GM18502 (cell line): ENCODE results near the gene PLD1.
A peak's percentile ranks its signal among the peaks of the same experiment; 100 is the strongest.
"Not testable (repeated sequence)": the region's sequence is repeated elsewhere in the genome, so short reads cannot be mapped to it uniquely, and the experiment has no call there.

Experiments
- ATAC-seq: cut with Tn5 transposase; IDR thresholded peaks from one replicate; pipeline ENCODE4 v1.9.1; 2021; ENCODE audit warnings: mild to moderate bottlenecking; ENCODE audit not compliant: unreplicated experiment, poor library complexity

The PLD1 gene

GRCh38 chr3:171712171-171712938 lies 97.9 kb downstream of the PLD1 start:
- no peak for ATAC-seq

GRCh38 chr3:171711461-171712170 lies 98.7 kb downstream of the PLD1 start:
- no peak for ATAC-seq

GRCh38 chr3:171710359-171710758 lies 99.9 kb downstream of the PLD1 start:
- ATAC-seq: no peak

GRCh38 chr3:171704814-171705213 lies 105.5 kb downstream of the PLD1 start:
- no peak for ATAC-seq

- ATAC-seq: no peak
Measured at GRCh38 chr3:171704002-171704401, 106.3 kb downstream of the PLD1 start.

GRCh38 chr3:171703144-171703543 lies 107.1 kb downstream of the PLD1 start:
- ATAC-seq: no peak

GRCh38 chr3:171700653-171701052 lies 109.6 kb downstream of the PLD1 start:
- ATAC-seq: no peak

- ATAC-seq: no peak
Measured at GRCh38 chr3:171700157-171700556, 110.1 kb downstream of the PLD1 start.

- no peak for ATAC-seq
Measured at GRCh38 chr3:171699601-171700000, 110.7 kb downstream of the PLD1 start.

GRCh38 chr3:171696805-171697204 lies 113.5 kb downstream of the PLD1 start:
- no peak for ATAC-seq

- ATAC-seq: no peak
Measured at GRCh38 chr3:171695426-171695825, 114.9 kb downstream of the PLD1 start.

- ATAC-seq: no peak
Measured at GRCh38 chr3:171694888-171695287, 115.4 kb downstream of the PLD1 start.

- not testable (repeated sequence) for ATAC-seq
Measured at GRCh38 chr3:171692551-171692950, 117.7 kb downstream of the PLD1 start.

GRCh38 chr3:171691485-171691884 lies 118.8 kb downstream of the PLD1 start:
- no peak for ATAC-seq

- ATAC-seq: peak; percentile 64
Measured at GRCh38 chr3:171690281-171690680, 120.0 kb downstream of the PLD1 start.

GRCh38 chr3:171688593-171688992 lies 121.7 kb downstream of the PLD1 start:
- ATAC-seq: no peak

GRCh38 chr3:171688002-171688401 lies 122.3 kb downstream of the PLD1 start:
- no peak for ATAC-seq

GRCh38 chr3:171687581-171687980 lies 122.7 kb downstream of the PLD1 start:
- ATAC-seq: no peak

- no peak for ATAC-seq
Measured at GRCh38 chr3:171687064-171687463, 123.2 kb downstream of the PLD1 start.

GRCh38 chr3:171685116-171685895 lies 125.0 kb downstream of the PLD1 start:
- no peak for ATAC-seq

- no peak for ATAC-seq
Measured at GRCh38 chr3:171684221-171684620, 126.1 kb downstream of the PLD1 start.
